Neural cell (in vitro differentiated cells): ENCODE data around the gene GPC5. TPM values are rescaled to one million over a fixed set of nuclear protein-coding genes. Genes with fewer than 3 reads are reported as not detected.

Experiments used
- H2AFZ ChIP-seq: fragments of 200-600, 300-800 bp; sonication (generic), shearing (Covaris generic); 2 replicates; pipeline ENCODE4 v1.6.0; 2014; ENCODE audit warnings: low read depth, mild to moderate bottlenecking, antibody characterized with exemption, low read length, moderate library complexity
- H3F3A ChIP-seq: fragments of 200-600 bp; shearing (Covaris generic); 2 replicates; pipeline ENCODE4 v1.6.1; 2016; ENCODE audit warnings: mild to moderate bottlenecking, moderate library complexity, mixed read lengths, antibody characterized with exemption, low read length; ENCODE audit not compliant: insufficient read depth, poor library complexity, severe bottlenecking
- H3K27ac ChIP-seq: fragments of 200-600, 300-800 bp; sonication (generic), shearing (Covaris generic); 2 replicates; pipeline ENCODE4 v1.5.1; 2014; ENCODE audit warnings: mild to moderate bottlenecking, low read length, moderate library complexity
- H3K27me3 ChIP-seq: fragments of 300-800, 200-600 bp; sonication (generic), shearing (Covaris generic); 2 replicates; pipeline ENCODE4 v1.6.0; 2014; ENCODE audit warnings: mild to moderate bottlenecking, low read depth, low read length, moderate library complexity; ENCODE audit not compliant: insufficient read depth
- H3K36me3 ChIP-seq: fragments of 300-800, 200-600 bp; sonication (generic), shearing (Covaris generic); 2 replicates; pipeline ENCODE4 v1.5.1; 2014; ENCODE audit warnings: mild to moderate bottlenecking, antibody characterized with exemption, low read length, moderate library complexity; ENCODE audit not compliant: insufficient read depth
- H3K4me2 ChIP-seq: fragments of 300-800, 200-600 bp; sonication (generic), shearing (Covaris generic); 2 replicates; pipeline ENCODE4 v1.6.0; 2014; ENCODE audit warnings: mild to moderate bottlenecking, low read length
- H3K4me3 ChIP-seq: fragments of 300-800, 200-600 bp; sonication (generic), shearing (Covaris generic); 2 replicates; pipeline ENCODE4 v1.5.1; 2014; ENCODE audit warnings: mild to moderate bottlenecking, low read length, moderate library complexity
- H3K79me2 ChIP-seq: fragments of 200-600 bp; shearing (Covaris generic); replicated peaks from 2 replicates; pipeline ENCODE4 v1.6.0; 2014; ENCODE audit warnings: mild to moderate bottlenecking, low read length, moderate library complexity; ENCODE audit not compliant: insufficient read depth
- H3K9ac ChIP-seq: fragments of 300-800, 200-600 bp; sonication (generic), shearing (Covaris generic); 2 replicates; pipeline ENCODE4 v1.6.1; 2016; ENCODE audit warnings: mild to moderate bottlenecking, low read length, mixed read lengths
- H3K9me2 ChIP-seq: fragments of 200-600 bp; shearing (Covaris generic); 2 replicates; pipeline ENCODE4 v1.6.1; 2016; ENCODE audit warnings: mild to moderate bottlenecking, low read length, mixed read lengths; ENCODE audit not compliant: insufficient read depth
- H3K9me3 ChIP-seq: fragments of 200-600, 300-800 bp; sonication (generic), shearing (Covaris generic); 2 replicates; pipeline ENCODE4 v1.6.1; 2016; ENCODE audit warnings: mild to moderate bottlenecking, mixed run types, low read length, moderate library complexity, mixed read lengths
- H4K20me1 ChIP-seq: fragments of 200-600 bp; shearing (Covaris generic); 2 replicates; pipeline ENCODE4 v1.6.1; 2016; ENCODE audit warnings: mild to moderate bottlenecking, mixed run types; ENCODE audit not compliant: insufficient read depth
- EP300 ChIP-seq: fragments of 450-650 bp; conservative IDR thresholded peaks from 2 replicates; pipeline ENCODE4 v1.6.1; 2014; ENCODE audit warnings: antibody characterized with exemption, mild to moderate bottlenecking, moderate library complexity; ENCODE audit not compliant: poor library complexity, severe bottlenecking
- EZH2 ChIP-seq: fragments of 200-600, 300-800 bp; shearing (Covaris generic), sonication (generic); IDR thresholded peaks from 2 replicates; pipeline ENCODE4 v1.6.1; 2014; ENCODE audit warnings: antibody characterized with exemption, low read length, borderline replicate concordance, mild to moderate bottlenecking; ENCODE audit not compliant: insufficient read depth, poor library complexity, severe bottlenecking
- MXI1 ChIP-seq: fragments of 450-650 bp; conservative IDR thresholded peaks from 2 replicates; pipeline ENCODE4 v1.6.1; 2014; ENCODE audit warnings: antibody characterized with exemption, mild to moderate bottlenecking; ENCODE audit not compliant: poor library complexity, severe bottlenecking
- POLR2AphosphoS5 ChIP-seq: IDR thresholded peaks from 2 replicates; pipeline ENCODE4 v1.6.1; 2012
- RAD21 ChIP-seq: fragments of 450-650 bp; conservative IDR thresholded peaks from 2 replicates; pipeline ENCODE4 v1.6.1; 2014; ENCODE audit warnings: antibody characterized with exemption, mild to moderate bottlenecking, moderate library complexity
- SMC3 ChIP-seq: fragments of 450-650 bp; conservative IDR thresholded peaks from 2 replicates; pipeline ENCODE4 v1.6.1; 2014; ENCODE audit warnings: antibody characterized with exemption, mild to moderate bottlenecking, moderate library complexity; ENCODE audit not compliant: poor library complexity
- TAF1 ChIP-seq: IDR thresholded peaks from 2 replicates; pipeline ENCODE4 v1.6.1; 2012; ENCODE audit warnings: low read depth
- polyA plus RNA-seq: library from polyadenylated mRNA; depleted of rRNA; stranded (reverse); fragments of >200 nt; gene quantifications from 2 replicates; pipeline ENCODE4 v1.2.3, GENCODE V29; 2014
- TF ChIP-seq, protein P1 (sequence below): fragments of 450-650 bp; IDR thresholded peaks from 2 replicates; pipeline ENCODE4 v1.5.1; 2014; ENCODE audit warnings: antibody characterized with exemption, mild to moderate bottlenecking, moderate library complexity; ENCODE audit not compliant: poor library complexity, severe bottlenecking
- TF ChIP-seq, protein P2 (sequence below): IDR thresholded peaks from 2 replicates; pipeline ENCODE4 v1.6.1; 2012; ENCODE audit warnings: borderline replicate concordance

The GPC5 gene
- polyA plus RNA-seq, 1 donor from 2014 or later: 5.0 TPM

GRCh38 chr13:91816263-91816807 is 417.9 kb downstream of the GPC5 start:
- no peak overlapping the region for H3K4me3 ChIP-seq
- no peak overlapping the region for H2AFZ ChIP-seq
- TF ChIP-seq POLR2AphosphoS5: no peak
- no peak overlapping the region for H3K4me2 ChIP-seq
- H3K36me3 ChIP-seq: no peaks in the 10 kb centered on the region
- no peaks in the 10 kb centered on the region for H4K20me1 ChIP-seq
- no peaks in the 10 kb centered on the region for H3K9me2 ChIP-seq
- H3F3A ChIP-seq: no peaks in the 10 kb centered on the region
- H3K9me3 ChIP-seq: no peaks in the 10 kb centered on the region
- H3K27ac ChIP-seq: no peak overlapping the region
- H3K79me2 ChIP-seq: no peaks in the 10 kb centered on the region
- no peak overlapping the region for H3K9ac ChIP-seq
- H3K27me3 ChIP-seq: no peaks in the 10 kb centered on the region

DNA sequence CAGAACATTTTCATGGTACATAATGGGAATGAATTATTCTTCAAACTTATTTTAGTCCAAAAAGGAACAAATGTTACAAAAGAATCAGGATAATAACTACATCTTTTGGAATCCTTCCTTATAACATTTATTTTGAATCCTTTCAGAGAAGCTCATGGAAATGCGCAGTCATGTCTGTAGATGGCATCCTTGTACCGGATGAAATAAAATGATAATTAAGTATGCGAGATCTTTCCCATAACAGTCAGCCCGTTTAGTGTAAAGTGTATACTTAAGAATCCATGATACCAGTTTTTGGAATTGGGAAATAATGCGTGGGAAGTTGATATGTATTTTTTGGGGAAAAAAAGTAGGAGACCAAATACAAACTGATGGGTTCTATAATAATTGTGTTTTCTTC is 418.8 kb downstream of the GPC5 start:
- H3K36me3 ChIP-seq: no peaks in the 10 kb centered on the region
- TF ChIP-seq, protein P1, sequence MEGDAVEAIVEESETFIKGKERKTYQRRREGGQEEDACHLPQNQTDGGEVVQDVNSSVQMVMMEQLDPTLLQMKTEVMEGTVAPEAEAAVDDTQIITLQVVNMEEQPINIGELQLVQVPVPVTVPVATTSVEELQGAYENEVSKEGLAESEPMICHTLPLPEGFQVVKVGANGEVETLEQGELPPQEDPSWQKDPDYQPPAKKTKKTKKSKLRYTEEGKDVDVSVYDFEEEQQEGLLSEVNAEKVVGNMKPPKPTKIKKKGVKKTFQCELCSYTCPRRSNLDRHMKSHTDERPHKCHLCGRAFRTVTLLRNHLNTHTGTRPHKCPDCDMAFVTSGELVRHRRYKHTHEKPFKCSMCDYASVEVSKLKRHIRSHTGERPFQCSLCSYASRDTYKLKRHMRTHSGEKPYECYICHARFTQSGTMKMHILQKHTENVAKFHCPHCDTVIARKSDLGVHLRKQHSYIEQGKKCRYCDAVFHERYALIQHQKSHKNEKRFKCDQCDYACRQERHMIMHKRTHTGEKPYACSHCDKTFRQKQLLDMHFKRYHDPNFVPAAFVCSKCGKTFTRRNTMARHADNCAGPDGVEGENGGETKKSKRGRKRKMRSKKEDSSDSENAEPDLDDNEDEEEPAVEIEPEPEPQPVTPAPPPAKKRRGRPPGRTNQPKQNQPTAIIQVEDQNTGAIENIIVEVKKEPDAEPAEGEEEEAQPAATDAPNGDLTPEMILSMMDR: peak; percentile 68
- TF ChIP-seq, protein P2, sequence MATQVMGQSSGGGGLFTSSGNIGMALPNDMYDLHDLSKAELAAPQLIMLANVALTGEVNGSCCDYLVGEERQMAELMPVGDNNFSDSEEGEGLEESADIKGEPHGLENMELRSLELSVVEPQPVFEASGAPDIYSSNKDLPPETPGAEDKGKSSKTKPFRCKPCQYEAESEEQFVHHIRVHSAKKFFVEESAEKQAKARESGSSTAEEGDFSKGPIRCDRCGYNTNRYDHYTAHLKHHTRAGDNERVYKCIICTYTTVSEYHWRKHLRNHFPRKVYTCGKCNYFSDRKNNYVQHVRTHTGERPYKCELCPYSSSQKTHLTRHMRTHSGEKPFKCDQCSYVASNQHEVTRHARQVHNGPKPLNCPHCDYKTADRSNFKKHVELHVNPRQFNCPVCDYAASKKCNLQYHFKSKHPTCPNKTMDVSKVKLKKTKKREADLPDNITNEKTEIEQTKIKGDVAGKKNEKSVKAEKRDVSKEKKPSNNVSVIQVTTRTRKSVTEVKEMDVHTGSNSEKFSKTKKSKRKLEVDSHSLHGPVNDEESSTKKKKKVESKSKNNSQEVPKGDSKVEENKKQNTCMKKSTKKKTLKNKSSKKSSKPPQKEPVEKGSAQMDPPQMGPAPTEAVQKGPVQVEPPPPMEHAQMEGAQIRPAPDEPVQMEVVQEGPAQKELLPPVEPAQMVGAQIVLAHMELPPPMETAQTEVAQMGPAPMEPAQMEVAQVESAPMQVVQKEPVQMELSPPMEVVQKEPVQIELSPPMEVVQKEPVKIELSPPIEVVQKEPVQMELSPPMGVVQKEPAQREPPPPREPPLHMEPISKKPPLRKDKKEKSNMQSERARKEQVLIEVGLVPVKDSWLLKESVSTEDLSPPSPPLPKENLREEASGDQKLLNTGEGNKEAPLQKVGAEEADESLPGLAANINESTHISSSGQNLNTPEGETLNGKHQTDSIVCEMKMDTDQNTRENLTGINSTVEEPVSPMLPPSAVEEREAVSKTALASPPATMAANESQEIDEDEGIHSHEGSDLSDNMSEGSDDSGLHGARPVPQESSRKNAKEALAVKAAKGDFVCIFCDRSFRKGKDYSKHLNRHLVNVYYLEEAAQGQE: no peak
- TF ChIP-seq POLR2AphosphoS5 (no peak), EP300 (no peak), EZH2 (no peak), RAD21 (peak; percentile 70), TAF1 (no peak), MXI1 (no peak), SMC3 (peak; percentile 61)
- no peaks in the 10 kb centered on the region for H4K20me1 ChIP-seq
- no peak overlapping the region for H2AFZ ChIP-seq
- no peaks in the 10 kb centered on the region for H3F3A ChIP-seq
- no peak overlapping the region for H3K9ac ChIP-seq
- no peaks in the 10 kb centered on the region for H3K79me2 ChIP-seq
- H3K27me3 ChIP-seq: no peaks in the 10 kb centered on the region
- no peaks in the 10 kb centered on the region for H3K9me2 ChIP-seq
- H3K27ac ChIP-seq: no peak overlapping the region
- no peaks in the 10 kb centered on the region for H3K9me3 ChIP-seq
- no peak overlapping the region for H3K4me2 ChIP-seq
- H3K4me3 ChIP-seq: no peak overlapping the region

DNA sequence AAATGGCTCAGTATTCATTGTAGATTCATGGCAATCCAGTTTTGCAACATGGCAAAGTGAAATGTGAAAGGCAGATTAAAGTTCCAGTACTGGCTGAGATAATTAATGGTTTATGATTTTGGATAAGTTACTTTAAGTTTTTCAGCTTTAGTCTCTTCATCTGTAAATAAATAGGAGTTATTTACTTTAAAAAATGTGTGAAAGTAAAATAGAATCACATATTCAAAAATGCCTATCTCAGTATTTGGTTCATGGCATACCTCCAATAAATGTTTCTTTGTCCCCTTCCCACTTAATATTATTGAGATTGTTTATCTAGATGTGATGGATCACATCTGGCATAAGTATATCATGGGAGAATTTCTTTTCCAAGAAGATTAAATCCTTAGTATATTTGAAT is 426.0 kb downstream of the GPC5 start:
- H2AFZ ChIP-seq: no peak overlapping the region
- no peaks in the 10 kb centered on the region for H3K9me3 ChIP-seq
- TF ChIP-seq POLR2AphosphoS5 (no peak), EZH2 (no peak)
- H3K27ac ChIP-seq: no peak overlapping the region
- no peak overlapping the region for H3K4me2 ChIP-seq
- H3K79me2 ChIP-seq: no peaks in the 10 kb centered on the region
- no peak overlapping the region for H3K4me3 ChIP-seq
- H3K27me3 ChIP-seq: no peaks in the 10 kb centered on the region
- no peaks in the 10 kb centered on the region for H3K36me3 ChIP-seq
- H3F3A ChIP-seq: no peaks in the 10 kb centered on the region
- H3K9ac ChIP-seq: no peak overlapping the region
- no peaks in the 10 kb centered on the region for H3K9me2 ChIP-seq
- H4K20me1 ChIP-seq: no peaks in the 10 kb centered on the region
